PC-3 (cell line): ENCODE results near the gene PTGES3L.

Experiments used
- EZH2 ChIP-seq: fragments of 300-600 bp; sonication (generic); IDR thresholded peaks from one replicate; pipeline ENCODE4 v1.6.1; 2017; ENCODE audit warnings: antibody characterized with exemption, mild to moderate bottlenecking, low read length; ENCODE audit not compliant: unreplicated experiment
- TF ChIP-seq, protein P1 (sequence below): fragments of 300-600 bp; sonication (generic); conservative IDR thresholded peaks from 2 replicates; pipeline ENCODE4 v1.5.1; 2017; ENCODE audit warnings: antibody characterized with exemption, low read depth, mild to moderate bottlenecking, low read length

DNA sequence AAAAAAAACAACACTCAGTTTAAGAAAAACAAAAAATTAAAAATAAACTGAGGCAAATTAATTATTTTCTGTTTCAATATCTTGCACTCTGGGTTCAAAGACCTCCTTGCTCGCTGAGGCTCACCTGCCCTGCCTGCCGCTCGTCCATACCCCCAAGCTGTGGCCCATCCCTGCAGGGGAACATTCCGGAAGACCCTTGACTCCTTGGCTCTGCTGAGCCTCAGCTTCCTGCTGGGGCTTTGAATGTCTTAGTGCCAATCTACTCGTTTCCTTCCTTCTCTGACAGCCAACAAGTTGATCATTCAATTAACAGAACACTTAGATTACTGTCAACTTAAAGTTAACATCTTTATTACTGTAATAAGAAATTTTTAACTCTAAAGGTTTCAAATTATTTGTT, 55.0 kb downstream of the PTGES3L start:
- TF ChIP-seq, protein P1, sequence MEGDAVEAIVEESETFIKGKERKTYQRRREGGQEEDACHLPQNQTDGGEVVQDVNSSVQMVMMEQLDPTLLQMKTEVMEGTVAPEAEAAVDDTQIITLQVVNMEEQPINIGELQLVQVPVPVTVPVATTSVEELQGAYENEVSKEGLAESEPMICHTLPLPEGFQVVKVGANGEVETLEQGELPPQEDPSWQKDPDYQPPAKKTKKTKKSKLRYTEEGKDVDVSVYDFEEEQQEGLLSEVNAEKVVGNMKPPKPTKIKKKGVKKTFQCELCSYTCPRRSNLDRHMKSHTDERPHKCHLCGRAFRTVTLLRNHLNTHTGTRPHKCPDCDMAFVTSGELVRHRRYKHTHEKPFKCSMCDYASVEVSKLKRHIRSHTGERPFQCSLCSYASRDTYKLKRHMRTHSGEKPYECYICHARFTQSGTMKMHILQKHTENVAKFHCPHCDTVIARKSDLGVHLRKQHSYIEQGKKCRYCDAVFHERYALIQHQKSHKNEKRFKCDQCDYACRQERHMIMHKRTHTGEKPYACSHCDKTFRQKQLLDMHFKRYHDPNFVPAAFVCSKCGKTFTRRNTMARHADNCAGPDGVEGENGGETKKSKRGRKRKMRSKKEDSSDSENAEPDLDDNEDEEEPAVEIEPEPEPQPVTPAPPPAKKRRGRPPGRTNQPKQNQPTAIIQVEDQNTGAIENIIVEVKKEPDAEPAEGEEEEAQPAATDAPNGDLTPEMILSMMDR, result no peak
- TF ChIP-seq EZH2, result no peak
